ENCODE measurements around the gene RAPGEF2. TPM values are rescaled to one million over a fixed set of nuclear protein-coding genes. Genes with fewer than 3 reads are reported as not detected.

RAPGEF2 gene
- total and polyA plus RNA-seq, 2 experiments from 2014 or later = 8.4 to 79.3 TPM

DNA sequence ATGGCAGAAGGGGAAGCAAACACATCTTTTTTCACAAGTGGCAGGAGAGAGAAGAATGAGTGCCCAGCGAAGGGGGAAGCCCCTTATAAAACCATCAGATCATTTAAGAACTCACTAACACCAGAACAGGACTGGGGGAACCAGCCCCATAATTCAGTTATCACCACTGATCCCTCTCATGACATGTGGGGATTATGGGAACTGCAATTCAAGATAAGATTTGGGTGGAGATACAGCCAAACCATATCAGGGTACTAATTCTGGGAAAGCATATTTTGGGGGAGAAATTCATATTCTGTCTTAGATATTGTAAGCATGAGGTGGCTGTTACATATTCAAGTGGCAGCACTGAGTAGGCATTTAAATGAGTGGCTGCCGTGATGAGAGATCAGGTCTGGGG lies 87.8 kb downstream of the RAPGEF2 start:
- no peak overlapping the region for H3K27ac ChIP-seq
- H3K9me2 ChIP-seq (replicated peaks; ENCODE audit: insufficient read depth) = no peaks in the 10 kb centered on the region
- no peak overlapping the region for H3K4me2 ChIP-seq
- no peak overlapping the region for H3K4me3 ChIP-seq
- DNase-seq (ENCODE audit: low spot score) = no peak
- peaks cover 2% of the 10 kb centered on the region for H4K20me1 ChIP-seq (ENCODE audit: insufficient read depth, poor library complexity, severe bottlenecking)
- H2AFZ ChIP-seq = no peak overlapping the region
- H3K36me3 ChIP-seq (replicated peaks; ENCODE audit: insufficient read depth, low read depth) = no peaks in the 10 kb centered on the region
- H3K27me3 ChIP-seq = no peaks in the 10 kb centered on the region
- peaks cover 28% of the 10 kb centered on the region for H3K79me2 ChIP-seq
- no peaks in the 10 kb centered on the region for H3K9me3 ChIP-seq (ENCODE audit: low read depth)
- H3K4me1 ChIP-seq (ENCODE audit: insufficient read depth) = no peaks in the 10 kb centered on the region
- 80% methylated on average over 2 of the region's 2 CpGs for WGBS (ENCODE audit: low lambda C conversion rate, missing lambda C conversion rate)
- no peak for TF ChIP-seq EZH2phosphoT487 (IDR thresholded peaks at IDR 0.05; ENCODE audit: low read depth, severe bottlenecking, unreplicated experiment)
- no peak for TF ChIP-seq CTCF (IDR thresholded peaks at IDR 0.05; ENCODE audit: poor library complexity)
- TF ChIP-seq EZH2 (IDR thresholded peaks at IDR 0.05; ENCODE audit: borderline replicate concordance) = no peak

DNA sequence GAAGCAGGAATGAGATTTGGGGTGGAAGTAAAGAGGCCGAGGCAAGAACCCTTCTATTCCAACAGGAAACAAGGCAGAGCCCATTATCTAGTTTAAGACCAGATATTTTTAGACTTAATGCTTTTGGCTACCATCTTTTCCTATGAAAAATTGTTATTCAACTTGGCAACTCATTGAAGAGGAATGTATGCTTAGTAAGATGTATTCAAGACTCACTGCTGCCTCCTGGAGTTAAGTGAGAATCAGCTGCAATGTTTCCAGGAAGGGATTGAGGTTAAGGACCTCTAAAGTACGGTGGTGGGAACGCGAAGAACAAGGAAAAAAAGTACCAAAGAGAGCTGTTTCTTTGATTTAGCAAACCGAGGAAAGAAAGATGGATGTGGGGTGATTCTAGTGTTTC lies 89.1 kb downstream of the RAPGEF2 start:
- Histone ChIP-seq H3K4me1 (ENCODE audit: insufficient read depth) (no peaks in the 10 kb centered on the region), H4K20me1 (ENCODE audit: insufficient read depth, poor library complexity, severe bottlenecking) (no peaks in the 10 kb centered on the region), H3K4me2 (no peak overlapping the region), H3K27ac (no peak overlapping the region), H3K9me3 (ENCODE audit: low read depth) (no peaks in the 10 kb centered on the region), H3K27me3 (no peaks in the 10 kb centered on the region), H3K36me3 (replicated peaks; ENCODE audit: insufficient read depth, low read depth) (no peaks in the 10 kb centered on the region), H3K79me2 (peaks cover 18% of the 10 kb centered on the region), H2AFZ (no peak overlapping the region), H3K9me2 (replicated peaks; ENCODE audit: insufficient read depth) (no peaks in the 10 kb centered on the region), H3K4me3 (no peak overlapping the region)
- DNase-seq (ENCODE audit: low spot score) = peak; percentile 52
- TF ChIP-seq CTCF (IDR thresholded peaks at IDR 0.05; ENCODE audit: poor library complexity) (peak; percentile 42), EZH2phosphoT487 (IDR thresholded peaks at IDR 0.05; ENCODE audit: low read depth, severe bottlenecking, unreplicated experiment) (no peak), EZH2 (IDR thresholded peaks at IDR 0.05; ENCODE audit: borderline replicate concordance) (no peak)
- WGBS (ENCODE audit: low lambda C conversion rate, missing lambda C conversion rate) = 67% methylated on average over 5 of the region's 5 CpGs

GRCh38 chr4:159193046-159193620 lies 90.3 kb downstream of the RAPGEF2 start:
- no peak for DNase-seq (ENCODE audit: low spot score)
- no peaks in the 10 kb centered on the region for H3K4me1 ChIP-seq (ENCODE audit: insufficient read depth)
- WGBS (ENCODE audit: low lambda C conversion rate, missing lambda C conversion rate) = 36% methylated on average over 1 of the region's 1 CpG
- H3K79me2 ChIP-seq = peaks cover 15% of the 10 kb centered on the region
- no peaks in the 10 kb centered on the region for H3K27me3 ChIP-seq
- no peak overlapping the region for H3K4me2 ChIP-seq
- no peaks in the 10 kb centered on the region for H3K9me2 ChIP-seq (replicated peaks; ENCODE audit: insufficient read depth)
- no peaks in the 10 kb centered on the region for H4K20me1 ChIP-seq (ENCODE audit: insufficient read depth, poor library complexity, severe bottlenecking)
- H3K36me3 ChIP-seq (replicated peaks; ENCODE audit: insufficient read depth, low read depth) = no peaks in the 10 kb centered on the region
- no peaks in the 10 kb centered on the region for H3K9me3 ChIP-seq (ENCODE audit: low read depth)
- no peak overlapping the region for H3K27ac ChIP-seq
- H3K4me3 ChIP-seq = no peak overlapping the region
- TF ChIP-seq EZH2phosphoT487 (IDR thresholded peaks at IDR 0.05; ENCODE audit: low read depth, severe bottlenecking, unreplicated experiment) (no peak), CTCF (IDR thresholded peaks at IDR 0.05; ENCODE audit: poor library complexity) (no peak), EZH2 (IDR thresholded peaks at IDR 0.05; ENCODE audit: borderline replicate concordance) (no peak)
- H2AFZ ChIP-seq = no peak overlapping the region

All from hepatocyte (in vitro differentiated cells).